ENCODE data around the gene TMEM266.

- TF ChIP-seq CTCF (IDR thresholded peaks at IDR 0.05; ENCODE audit: insufficient read depth, low read length, poor library complexity, severe bottlenecking) (no peak), EZH2phosphoT487 (conservative IDR thresholded peaks at IDR 0.05; ENCODE audit: low read length) (no peak)
Measured at GRCh38 chr15:76178296-76179000, 118.7 kb downstream of the TMEM266 start.
